Pons (tissue), 1 donor: ENCODE data around the gene SMIM32.

ENCODE experiments used
- DNase-seq: peaks from one replicate; pipeline ENCODE4 v3.0.0-alpha.2; 2016; ENCODE audit warnings: low spot score

The SMIM32 gene

GRCh38 chr5:136186796-136187195, 6.2 kb downstream of the SMIM32 start:
- no peak for DNase-seq

DNA sequence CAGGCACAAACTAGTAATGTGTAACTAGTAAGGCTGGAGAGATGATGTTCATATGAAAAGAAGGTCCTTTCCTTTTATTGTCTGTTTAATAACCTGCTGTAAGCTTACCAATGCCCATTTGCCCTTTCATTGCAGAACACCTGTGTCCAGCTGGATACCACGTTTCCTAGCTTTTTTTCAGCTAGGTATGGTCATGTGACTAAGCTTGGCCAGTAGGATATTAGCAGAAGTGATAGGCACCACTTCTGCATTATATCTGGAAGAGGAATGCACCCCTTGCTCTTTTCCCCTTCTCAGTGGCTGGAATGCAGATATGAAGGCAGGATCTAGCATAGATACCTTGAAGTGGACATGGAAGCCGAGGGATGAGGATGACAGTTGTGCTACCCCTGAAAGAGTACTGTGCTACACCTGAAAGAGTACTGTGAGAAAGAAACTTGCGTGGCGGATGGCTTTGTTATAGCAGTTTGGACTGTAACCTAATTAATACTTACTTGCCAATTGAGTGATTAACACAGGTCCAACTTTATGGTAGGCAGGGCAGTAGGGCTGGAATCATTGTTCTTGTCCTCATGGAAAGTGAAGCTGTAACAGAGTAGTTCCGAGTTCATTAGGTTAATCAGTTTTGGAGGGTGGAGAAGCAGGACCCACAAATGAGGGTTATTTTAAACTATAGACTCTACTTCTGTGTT, 6.8 kb downstream of the SMIM32 start:
- DNase-seq, result no peak

GRCh38 chr5:136182618-136183017, 10.3 kb downstream of the SMIM32 start:
- no peak for DNase-seq

DNA sequence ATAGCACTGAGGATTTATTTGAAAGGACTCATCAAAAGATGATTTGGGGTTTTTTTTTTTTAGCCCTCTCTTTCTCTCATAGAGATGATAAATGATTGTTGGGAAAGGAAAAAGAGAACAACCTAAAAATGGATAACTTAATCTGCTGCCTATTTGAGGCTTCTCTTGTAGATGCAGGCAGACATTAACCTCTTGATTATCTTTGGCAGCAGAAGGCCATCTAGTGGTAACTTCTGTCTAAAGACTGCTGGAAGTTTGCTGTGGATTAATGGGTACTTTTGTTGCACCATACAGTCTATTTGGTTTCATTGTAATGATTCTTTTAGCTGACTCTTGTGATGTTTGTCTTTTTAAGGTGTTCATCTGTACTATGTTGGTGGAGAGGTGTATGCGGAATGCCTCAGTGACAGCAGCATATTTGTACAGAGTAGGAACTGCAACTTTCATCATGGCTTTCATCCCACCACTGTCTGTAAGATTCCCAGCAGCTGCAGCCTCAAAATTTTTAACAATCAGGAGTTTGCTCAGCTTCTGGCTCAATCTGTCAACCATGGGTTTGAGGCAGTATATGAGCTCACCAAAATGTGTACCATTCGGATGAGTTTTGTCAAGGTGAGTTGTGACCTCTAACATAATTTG, 18.8 kb downstream of the SMIM32 start:
- peak; percentile 83 for DNase-seq

- DNase-seq, result no peak
Measured at GRCh38 chr5:136169218-136169617, 23.7 kb downstream of the SMIM32 start.

DNA sequence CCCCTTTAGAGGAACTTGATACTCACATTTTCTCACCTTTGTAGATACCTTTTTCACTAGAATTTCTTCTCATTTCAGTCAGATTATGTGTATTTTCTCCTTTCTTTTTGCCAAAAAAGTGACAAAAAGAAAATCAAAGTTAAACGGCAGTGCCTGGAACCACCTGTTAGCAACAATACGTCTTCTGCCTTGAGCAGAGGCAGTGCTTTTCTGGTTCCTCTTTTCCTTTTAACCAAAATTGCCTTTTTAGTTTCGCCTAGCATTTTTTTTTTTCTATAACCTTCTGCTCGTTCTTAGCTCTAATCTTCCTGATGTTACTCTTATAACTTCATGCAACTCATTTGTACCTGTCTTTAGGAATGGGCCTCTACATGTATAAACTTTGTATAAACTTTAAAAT, 26.1 kb downstream of the SMIM32 start:
- DNase-seq, result no peak

DNA sequence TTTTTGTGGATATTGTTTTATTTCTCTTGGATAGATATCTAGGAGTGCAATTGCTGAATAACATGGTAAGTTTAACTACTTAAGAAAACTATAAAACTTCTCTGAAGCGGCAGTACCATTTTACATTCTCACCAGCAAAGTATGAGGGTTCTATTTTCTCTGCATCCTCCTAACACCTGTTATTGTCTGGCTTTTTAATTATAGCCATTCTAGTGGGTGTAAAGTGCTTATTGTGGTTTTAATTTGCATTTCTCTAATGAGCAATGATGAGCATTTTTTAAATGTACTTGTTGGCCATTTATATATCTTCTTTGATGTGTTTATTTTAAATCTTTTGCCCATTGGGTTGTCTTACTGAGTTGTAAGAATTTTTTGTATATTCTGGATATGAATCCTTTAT, 28.7 kb downstream of the SMIM32 start:
- no peak for DNase-seq

- peak; percentile 40 for DNase-seq
Measured at GRCh38 chr5:136162008-136162407, 31.0 kb downstream of the SMIM32 start.

DNA sequence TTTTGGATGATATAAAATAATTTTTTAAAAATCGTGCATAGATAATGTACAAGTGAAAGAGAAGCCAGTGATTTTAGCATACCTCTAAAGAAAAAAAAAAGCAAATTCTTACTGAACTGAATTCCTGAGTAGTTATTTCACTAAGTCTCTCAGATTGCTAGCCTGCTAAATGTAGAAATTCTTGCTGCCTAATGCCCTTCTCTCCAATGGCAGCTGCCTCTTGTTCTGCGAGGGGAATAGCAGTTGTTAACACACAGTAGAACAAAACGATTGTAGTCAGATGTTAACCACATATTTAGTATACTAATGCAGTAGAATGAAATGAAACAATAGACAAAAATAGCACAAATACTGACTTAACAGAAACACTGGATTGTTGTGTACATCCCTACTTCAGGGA, 33.5 kb downstream of the SMIM32 start:
- peak; percentile 65 for DNase-seq

DNA sequence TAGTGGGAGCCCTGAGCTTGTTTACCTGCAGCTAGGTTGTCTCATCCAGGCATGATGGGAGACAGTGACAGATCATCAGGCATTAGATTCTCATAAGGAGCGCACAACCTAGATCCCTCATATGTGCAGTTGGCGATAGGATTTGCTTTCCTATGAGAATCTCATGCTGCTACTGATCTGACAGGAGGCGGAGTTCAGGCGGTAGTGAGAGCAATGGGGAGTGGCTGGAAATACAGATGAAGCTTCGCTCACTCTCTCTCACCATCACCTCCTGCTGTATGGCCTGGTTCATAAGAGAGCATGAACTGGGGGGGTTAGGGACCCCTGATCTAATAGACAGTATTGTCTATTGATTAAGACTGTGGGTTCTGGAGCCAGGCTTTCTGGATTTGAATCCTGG, 35.4 kb downstream of the SMIM32 start:
- DNase-seq, result no peak

GRCh38 chr5:136155761-136156160, 37.2 kb downstream of the SMIM32 start:
- DNase-seq, result no peak

- DNase-seq, result no peak
Measured at GRCh38 chr5:136155078-136155477, 37.9 kb downstream of the SMIM32 start.

DNA sequence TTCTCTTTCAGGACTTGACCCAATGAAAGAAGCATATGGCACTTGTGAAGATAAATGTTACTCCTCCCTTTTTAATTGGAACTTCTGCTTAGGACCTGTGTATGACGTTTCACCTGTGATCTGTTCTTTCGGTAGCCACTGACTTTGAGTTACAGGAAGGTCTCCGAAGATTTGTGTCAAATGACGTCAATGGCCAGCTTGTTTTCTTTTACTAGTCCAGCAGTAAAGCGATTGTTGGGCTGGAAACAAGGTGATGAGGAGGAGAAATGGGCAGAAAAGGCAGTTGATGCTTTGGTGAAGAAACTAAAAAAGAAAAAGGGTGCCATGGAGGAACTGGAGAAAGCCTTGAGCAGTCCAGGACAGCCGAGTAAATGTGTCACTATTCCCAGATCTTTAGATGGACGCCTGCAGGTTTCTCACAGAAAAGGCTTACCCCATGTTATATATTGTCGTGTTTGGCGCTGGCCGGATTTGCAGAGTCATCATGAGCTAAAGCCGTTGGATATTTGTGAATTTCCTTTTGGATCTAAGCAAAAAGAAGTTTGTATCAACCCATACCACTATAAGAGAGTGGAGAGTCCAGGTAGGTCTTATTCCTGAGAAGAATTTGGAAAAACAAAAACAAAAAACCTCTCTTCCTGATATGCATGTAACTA, 39.3 kb downstream of the SMIM32 start:
- no peak for DNase-seq

DNA sequence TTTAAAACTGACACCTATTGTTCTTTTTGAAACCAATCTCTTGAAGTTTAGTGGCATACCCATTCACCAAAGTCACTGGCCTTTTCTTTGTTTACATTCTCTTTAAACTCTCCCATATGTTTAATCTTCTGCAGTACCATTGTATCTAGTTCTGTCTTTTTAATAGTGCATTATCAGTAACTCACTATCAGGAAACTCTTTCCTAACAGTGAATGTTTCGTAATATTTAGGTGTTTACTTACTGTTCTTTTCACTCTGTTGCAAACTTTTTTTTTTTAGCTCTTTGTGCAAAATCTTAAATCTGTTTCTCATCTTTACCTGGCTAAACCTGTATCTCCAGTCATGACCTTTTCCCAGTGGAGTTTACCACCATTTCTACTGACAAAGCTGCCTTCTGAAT, 43.1 kb downstream of the SMIM32 start:
- no peak for DNase-seq

DNA sequence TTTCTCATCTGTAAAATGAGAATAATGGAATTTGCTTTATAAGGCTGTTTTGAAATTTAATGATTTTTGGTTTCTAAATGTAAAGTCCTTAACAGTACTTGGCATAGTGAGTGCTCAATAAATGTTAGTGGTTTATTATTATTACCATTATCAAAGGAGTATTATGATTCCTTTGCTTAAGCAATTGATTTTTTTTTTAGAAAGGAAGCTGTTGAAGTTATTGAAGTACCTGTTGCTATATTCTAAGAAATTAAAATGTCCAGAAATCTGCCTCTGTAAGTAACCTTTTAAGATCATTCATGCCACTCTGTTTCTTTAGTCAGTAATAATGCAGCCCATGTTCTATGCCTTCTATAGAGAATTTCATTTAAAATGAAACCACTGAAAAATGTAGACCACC, 45.3 kb downstream of the SMIM32 start:
- no peak for DNase-seq

GRCh38 chr5:136146201-136146600, 46.8 kb downstream of the SMIM32 start:
- DNase-seq, result no peak

DNA sequence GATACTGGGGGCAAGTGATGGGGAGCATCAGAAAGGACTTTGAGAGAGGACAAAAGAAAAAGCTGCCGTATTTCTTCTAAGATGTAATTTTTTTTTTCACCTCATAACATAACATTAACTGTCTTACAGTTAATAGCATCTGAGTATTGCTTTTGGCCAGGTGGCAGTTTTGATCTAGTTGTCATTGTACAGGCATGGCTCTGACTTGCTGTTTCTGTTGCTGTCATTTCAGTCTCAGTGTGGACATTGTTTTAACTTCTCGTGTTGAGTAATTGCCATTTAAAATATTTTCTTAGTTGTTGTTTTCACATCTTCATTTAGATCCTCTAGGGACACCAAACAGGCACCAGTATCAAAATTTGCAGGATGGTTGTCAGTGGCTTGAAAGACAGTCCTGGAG, 47.9 kb downstream of the SMIM32 start:
- DNase-seq, result no peak

- DNase-seq, result no peak
Measured at GRCh38 chr5:136143763-136144162, 49.2 kb downstream of the SMIM32 start.

- no peak for DNase-seq
Measured at GRCh38 chr5:136143312-136143711, 49.6 kb downstream of the SMIM32 start.

DNA sequence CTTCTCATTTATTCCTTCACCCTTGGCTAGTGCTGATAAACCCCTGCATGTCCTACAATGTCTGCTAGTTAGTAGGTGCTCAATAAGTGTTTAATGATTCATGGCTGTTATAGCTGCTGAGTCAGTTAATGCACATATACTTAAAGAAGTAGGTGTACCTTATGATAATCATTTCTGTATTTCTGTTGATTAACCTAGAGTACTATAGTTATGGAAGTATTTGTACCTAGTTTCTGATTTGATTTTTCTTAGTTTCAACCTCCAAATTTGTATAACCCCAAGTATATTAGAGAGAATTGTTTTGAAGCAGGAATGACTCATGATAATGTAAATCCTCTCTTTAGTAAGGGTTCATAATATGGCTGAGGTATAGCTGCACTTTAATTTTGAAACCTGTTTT, 51.4 kb downstream of the SMIM32 start:
- DNase-seq, result no peak
